CD4-positive, alpha-beta T cell treated with Interleukin-21 for 1 hour (primary cell): Measurements from ENCODE around the gene SSBP3.

Source experiments
- DNase-seq: peaks from one replicate; pipeline ENCODE4 v3.0.0-alpha.2; 2020

SSBP3 gene

GRCh38 chr1:54327386-54328065 is 78.7 kb downstream of the SSBP3 start:
- DNase-seq: no peak

GRCh38 chr1:54326543-54327385 is 79.4 kb downstream of the SSBP3 start:
- DNase-seq: no peak

GRCh38 chr1:54325703-54326461 is 80.3 kb downstream of the SSBP3 start:
- no peak for DNase-seq

GRCh38 chr1:54325284-54325683 is 80.9 kb downstream of the SSBP3 start:
- DNase-seq: no peak

- DNase-seq: no peak
Observed at GRCh38 chr1:54324251-54325140, 81.7 kb downstream of the SSBP3 start.

- no peak for DNase-seq
Observed at GRCh38 chr1:54323921-54324250, 82.3 kb downstream of the SSBP3 start.

- DNase-seq: no peak
Observed at GRCh38 chr1:54323324-54323739, 82.9 kb downstream of the SSBP3 start.

- DNase-seq: no peak
Observed at GRCh38 chr1:54318246-54318814, 87.9 kb downstream of the SSBP3 start.

- DNase-seq: no peak
Observed at GRCh38 chr1:54317084-54317483, 89.1 kb downstream of the SSBP3 start.

GRCh38 chr1:54315099-54315498 is 91.1 kb downstream of the SSBP3 start:
- DNase-seq: no peak

- no peak for DNase-seq
Observed at GRCh38 chr1:54314696-54315095, 91.5 kb downstream of the SSBP3 start.

- DNase-seq: no peak
Observed at GRCh38 chr1:54312796-54313316, 93.3 kb downstream of the SSBP3 start.

GRCh38 chr1:54311506-54311905 is 94.7 kb downstream of the SSBP3 start:
- DNase-seq: no peak

GRCh38 chr1:54310439-54311328 is 95.5 kb downstream of the SSBP3 start:
- peak; percentile 5 for DNase-seq

- DNase-seq: no peak
Observed at GRCh38 chr1:54309631-54310366, 96.4 kb downstream of the SSBP3 start.

- DNase-seq: no peak
Observed at GRCh38 chr1:54307305-54307704, 98.9 kb downstream of the SSBP3 start.

- no peak for DNase-seq
Observed at GRCh38 chr1:54305906-54306514, 100.2 kb downstream of the SSBP3 start.

- DNase-seq: no peak
Observed at GRCh38 chr1:54304518-54304917, 101.7 kb downstream of the SSBP3 start.

- no peak for DNase-seq
Observed at GRCh38 chr1:54302951-54303843, 103.0 kb downstream of the SSBP3 start.
